Activated CD8-positive, alpha-beta T cell treated with anti-CD3 and anti-CD28 coated beads for 36 hours (primary cell): ENCODE measurements around the gene TOM1L2. TPM values are rescaled to one million over a fixed set of nuclear protein-coding genes. Genes with fewer than 3 reads are reported as not detected.
"Not testable (repeated sequence)": the region's sequence is repeated elsewhere in the genome, so short reads cannot be mapped to it uniquely, and the experiment has no call there.

Experiments used
- ATAC-seq: fragments of 200-7000 bp; cut with Tn5 transposase; one replicate; pipeline ENCODE4 v1.10.0; 2021; ENCODE audit warnings: mild to moderate bottlenecking, moderate library complexity
- CTCF ChIA-PET: fragments of 350-600 bp; sonication (Branson Sonifier 250); formaldehyde crosslinking; loops from one replicate; lab custom pipeline; 2021; ENCODE audit warnings: antibody characterized with exemption; lab: Charles Lee
- POLR2A ChIA-PET: fragments of 350-600 bp; sonication (Branson Sonifier 250); formaldehyde crosslinking; loops from one replicate; lab custom pipeline; 2021; ENCODE audit warnings: antibody characterized with exemption; lab: Charles Lee
- DNase-seq: peaks from one replicate; pipeline ENCODE4 v3.0.0-alpha.2; 2020
- H3K27ac Mint-ChIP-seq: one replicate; pipeline ENCODE4 v1.8.0; 2021; ENCODE audit warnings: mild to moderate bottlenecking, mixed read lengths
- H3K27me3 Mint-ChIP-seq: one replicate; pipeline ENCODE4 v1.8.0; 2021; ENCODE audit warnings: mixed read lengths
- H3K36me3 Mint-ChIP-seq: one replicate; pipeline ENCODE4 v1.8.0; 2021; ENCODE audit warnings: low read depth, mixed read lengths
- H3K4me1 Mint-ChIP-seq: one replicate; pipeline ENCODE4 v1.8.0; 2021; ENCODE audit warnings: low read depth, mixed read lengths
- H3K4me3 Mint-ChIP-seq: one replicate; pipeline ENCODE4 v1.8.0; 2021; ENCODE audit warnings: mild to moderate bottlenecking, moderate library complexity, mixed read lengths
- H3K9me3 Mint-ChIP-seq: one replicate; pipeline ENCODE4 v1.8.0; 2021; ENCODE audit warnings: mixed read lengths
- intact Hi-C: fragments of 100-400 bp; cut with micrococcal nuclease; formaldehyde crosslinking; loops from one replicate; pipeline ENCODE4 v1.10.0; 2022
- total RNA-seq, 2 experiments: library from RNA; stranded (reverse); gene quantifications; one replicate each; pipeline ENCODE4 v1.2.3, GENCODE V29; 2021
- TF ChIP-seq, protein P1 (sequence below): fragments of 200-600 bp; IDR thresholded peaks from one replicate; pipeline ENCODE4 v1.8.0; 2022; ENCODE audit warnings: antibody characterized with exemption, mild to moderate bottlenecking

TOM1L2 gene
- total RNA-seq, 2 experiments from 2014 or later: 10.3 to 10.8 TPM

GRCh38 chr17:17959520-17960361, 12.5 kb downstream of the TOM1L2 start:
- peak; percentile 53 for ATAC-seq
- peak; percentile 57 for DNase-seq
- H3K27ac Mint-ChIP-seq: peak overlapping the region; percentile 95
- intact Hi-C loops: no loop called here
- H3K9me3 Mint-ChIP-seq: peaks cover 6% of the 10 kb centered on the region
- peaks cover 52% of the 10 kb centered on the region for H3K4me1 Mint-ChIP-seq
- ChIA-PET POLR2A (interaction anchor here (0.6 to 4.1 kb wide), 9 partner anchors 11 to 295 kb away, joined by 3 to 35 read pairs (median 4); partner anchors contain the start of genes DRC3 and TOM1L2), CTCF (interaction anchor here (0.9 to 1.6 kb wide), 2 partner anchors 13 to 16 kb away, joined by 3 to 4 read pairs; no protein-coding TSS in a partner anchor)
- H3K27me3 Mint-ChIP-seq: no peaks in the 10 kb centered on the region
- peaks cover 9% of the 10 kb centered on the region for H3K36me3 Mint-ChIP-seq
- peak overlapping the region; percentile 72 for H3K4me3 Mint-ChIP-seq
- TF ChIP-seq, protein P1, sequence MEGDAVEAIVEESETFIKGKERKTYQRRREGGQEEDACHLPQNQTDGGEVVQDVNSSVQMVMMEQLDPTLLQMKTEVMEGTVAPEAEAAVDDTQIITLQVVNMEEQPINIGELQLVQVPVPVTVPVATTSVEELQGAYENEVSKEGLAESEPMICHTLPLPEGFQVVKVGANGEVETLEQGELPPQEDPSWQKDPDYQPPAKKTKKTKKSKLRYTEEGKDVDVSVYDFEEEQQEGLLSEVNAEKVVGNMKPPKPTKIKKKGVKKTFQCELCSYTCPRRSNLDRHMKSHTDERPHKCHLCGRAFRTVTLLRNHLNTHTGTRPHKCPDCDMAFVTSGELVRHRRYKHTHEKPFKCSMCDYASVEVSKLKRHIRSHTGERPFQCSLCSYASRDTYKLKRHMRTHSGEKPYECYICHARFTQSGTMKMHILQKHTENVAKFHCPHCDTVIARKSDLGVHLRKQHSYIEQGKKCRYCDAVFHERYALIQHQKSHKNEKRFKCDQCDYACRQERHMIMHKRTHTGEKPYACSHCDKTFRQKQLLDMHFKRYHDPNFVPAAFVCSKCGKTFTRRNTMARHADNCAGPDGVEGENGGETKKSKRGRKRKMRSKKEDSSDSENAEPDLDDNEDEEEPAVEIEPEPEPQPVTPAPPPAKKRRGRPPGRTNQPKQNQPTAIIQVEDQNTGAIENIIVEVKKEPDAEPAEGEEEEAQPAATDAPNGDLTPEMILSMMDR: no peak

DNA sequence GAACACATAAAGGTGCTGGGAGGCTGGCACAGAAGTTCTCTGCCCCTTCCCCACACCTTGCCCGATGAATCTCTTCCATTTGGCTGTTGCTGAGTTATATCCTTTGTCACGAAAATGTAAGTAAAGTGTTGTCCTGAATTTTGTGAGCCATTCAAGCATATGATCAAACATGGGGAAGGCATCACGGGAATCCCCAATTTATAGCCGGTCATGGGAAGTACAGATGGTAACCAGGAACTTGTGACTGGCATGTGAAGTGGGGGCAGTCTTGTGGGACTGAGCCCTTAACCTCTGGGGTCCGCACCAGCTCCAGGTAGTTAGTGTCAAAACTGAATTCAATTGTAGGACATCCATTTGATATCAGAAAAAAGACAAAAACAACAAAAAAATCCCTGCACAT, 13.2 kb downstream of the TOM1L2 start:
- CTCF ChIA-PET: interaction anchor here (0.8 to 1.7 kb wide), 4 partner anchors 8 to 43 kb away, joined by 3 to 4 read pairs (median 3); no protein-coding TSS in a partner anchor
- no peak for DNase-seq
- Mint-ChIP-seq H3K9me3 (peaks cover 6% of the 10 kb centered on the region), H3K36me3 (peaks cover 9% of the 10 kb centered on the region), H3K27me3 (no peaks in the 10 kb centered on the region), H3K4me1 (peaks cover 54% of the 10 kb centered on the region), H3K27ac (peak overlapping the region; percentile 95), H3K4me3 (peak overlapping the region; percentile 72)
- intact Hi-C loops: no loop called here
- ATAC-seq: no peak
- POLR2A ChIA-PET: interaction anchor here (1.6 to 4.1 kb wide), 3 partner anchors 12 to 68 kb away, joined by 4 to 35 read pairs (median 6); partner anchors contain the start of genes DRC3 and TOM1L2
- TF ChIP-seq, protein P1: no peak

GRCh38 chr17:17957584-17957916, 14.7 kb downstream of the TOM1L2 start:
- Mint-ChIP-seq H3K4me3 (no peak overlapping the region), H3K27ac (peak overlapping the region; percentile 95), H3K36me3 (peaks cover 9% of the 10 kb centered on the region), H3K27me3 (no peaks in the 10 kb centered on the region), H3K4me1 (peaks cover 54% of the 10 kb centered on the region), H3K9me3 (peaks cover 6% of the 10 kb centered on the region)
- CTCF ChIA-PET: interaction anchor here (1.4 to 1.9 kb wide), 4 partner anchors 9 to 75 kb away, joined by 4 to 7 read pairs (median 6); no protein-coding TSS in a partner anchor
- POLR2A ChIA-PET: interaction anchor here (0.7 to 4.1 kb wide), 5 partner anchors 10 to 40 kb away, joined by 3 to 35 read pairs (median 3); partner anchors contain the start of genes DRC3 and TOM1L2
- DNase-seq (no peak), ATAC-seq (no peak)
- intact Hi-C loops: no loop called here
- TF ChIP-seq, protein P1: no peak

DNA sequence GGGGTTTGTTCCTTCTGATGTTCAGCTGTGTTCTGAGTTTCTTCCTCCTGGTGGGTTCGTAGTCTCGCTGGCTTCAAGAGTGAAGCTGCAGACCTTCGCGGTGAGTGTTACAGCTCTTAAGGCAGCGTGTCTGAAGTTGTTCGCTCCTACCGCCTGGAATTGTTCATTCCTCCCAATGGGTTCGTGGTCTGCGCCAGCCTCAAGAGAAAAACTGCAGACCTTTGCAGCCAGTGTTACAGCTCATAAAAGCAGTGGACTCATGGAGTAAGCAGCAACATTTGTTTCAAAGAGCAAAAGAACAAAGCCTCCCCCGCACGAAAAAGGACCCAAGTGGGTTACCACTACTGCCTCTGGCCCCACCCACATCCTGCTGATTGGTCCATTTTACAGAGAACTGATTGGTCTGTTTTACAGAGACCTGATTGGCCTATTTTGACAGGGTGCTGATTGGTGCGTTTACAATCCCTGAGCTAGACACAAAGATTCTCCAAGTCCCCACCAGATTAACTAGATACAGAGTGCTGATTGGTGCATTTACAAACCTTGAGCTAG, 16.3 kb downstream of the TOM1L2 start:
- H3K27me3 Mint-ChIP-seq, intact Hi-C loops, H3K36me3 Mint-ChIP-seq, H3K9me3 Mint-ChIP-seq: not testable (repeated sequence)
- DNase-seq: peak; percentile 80
- H3K27ac Mint-ChIP-seq: peak overlapping the region; percentile 53
- H3K4me1 Mint-ChIP-seq: peaks cover 53% of the 10 kb centered on the region
- CTCF ChIA-PET: interaction anchor here (1.7 to 1.9 kb wide), 3 partner anchors 9 to 37 kb away, joined by 4 to 6 read pairs (median 5); no protein-coding TSS in a partner anchor
- peak overlapping the region; percentile 58 for H3K4me3 Mint-ChIP-seq
- ATAC-seq: peak; percentile 4
- POLR2A ChIA-PET: interaction anchor here (0.6 to 1.5 kb wide), 3 partner anchors 17 to 119 kb away, joined by 3 to 4 read pairs (median 4); partner anchors contain the start of genes DRC3 and SREBF1

DNA sequence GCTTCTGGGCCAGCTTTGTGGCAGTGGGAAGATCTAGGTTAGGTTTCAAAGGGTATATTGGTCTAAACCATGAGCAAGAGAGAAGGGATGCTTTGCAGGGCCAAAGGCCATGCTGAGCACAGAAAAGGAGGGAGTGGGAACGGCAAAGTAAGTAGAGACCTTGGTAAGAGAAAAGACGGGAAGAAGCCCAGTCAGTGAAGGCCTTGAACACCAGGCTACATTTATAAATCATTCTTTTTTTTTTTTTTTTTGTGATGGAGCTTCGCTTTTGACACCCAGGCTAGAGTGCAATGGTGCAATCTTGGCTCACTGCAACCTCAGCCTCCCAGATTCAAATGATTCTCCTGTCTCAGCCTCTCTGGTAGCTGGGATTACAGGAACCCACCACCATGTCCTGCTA, 18.1 kb downstream of the TOM1L2 start:
- Mint-ChIP-seq H3K4me1 (peaks cover 38% of the 10 kb centered on the region), H3K4me3 (no peak overlapping the region), H3K27me3 (no peaks in the 10 kb centered on the region), H3K36me3 (peaks cover 8% of the 10 kb centered on the region), H3K27ac (no peak overlapping the region), H3K9me3 (peaks cover 6% of the 10 kb centered on the region)
- no peak for ATAC-seq
- intact Hi-C loops: no loop called here
- TF ChIP-seq, protein P1: no peak
- CTCF ChIA-PET: interaction anchor here (1.3 kb wide), 1 partner anchor 15 kb away, joined by 3 read pairs; no protein-coding TSS in a partner anchor
- DNase-seq: no peak
- POLR2A ChIA-PET: no interaction called here
